GM12878 (cell line): ENCODE data around the gene PRR5L. TPM values are rescaled to one million over a fixed set of nuclear protein-coding genes. Genes with fewer than 3 reads are reported as not detected.

Experiments used
- ATAC-seq: fragments of 200-7000 bp; cut with Tn5 transposase; 3 replicates; pipeline ENCODE4 v1.9.1; 2020; ENCODE audit warnings: mild to moderate bottlenecking, moderate library complexity
- BruUV-seq: library from RNA; stranded (reverse); fragments of 400-500 nt; replicated peaks from 2 replicates; lab custom pipeline; 2021; lab: Mats Ljungman, UMichigan
- CTCF ChIA-PET: fragments of 300-600 bp; sonication (Branson Sonifier 250); formaldehyde crosslinking; extraction: SDS; loops from one replicate; lab custom pipeline; 2021; ENCODE audit warnings: inconsistent platforms; lab: Yijun Ruan, JAX
- POLR2A ChIA-PET: fragments of 350-600 bp; formaldehyde crosslinking; extraction: SDS; loops from one replicate; lab custom pipeline; 2021; ENCODE audit warnings: inconsistent platforms; lab: Charles Lee
- RAD21 ChIA-PET: fragments of 300-600 bp; sonication (Branson Sonifier 250); formaldehyde crosslinking; loops from one replicate; lab custom pipeline; 2023; ENCODE audit warnings: antibody characterized with exemption; ENCODE audit not compliant: unreplicated experiment; lab: Charles Lee
- SMC1A ChIA-PET: fragments of 300-600 bp; sonication (Branson Sonifier 250); formaldehyde crosslinking; loops from one replicate; lab custom pipeline; 2023; ENCODE audit not compliant: unreplicated experiment, uncharacterized antibody; lab: Charles Lee
- DNase-seq: peaks from one replicate; pipeline ENCODE4 v3.0.0-alpha.2; 2011; ENCODE audit warnings: low read depth, low spot score
- FAIRE-seq: peaks from 3 replicates; lab custom pipeline; 2011; peaks lifted over from hg19 to GRCh38; lab: Jason Lieb, UNC
- H2AFZ ChIP-seq: 2 replicates; pipeline ENCODE4 v1.6.0; 2011; ENCODE audit warnings: low read depth, low read length, control low read depth; ENCODE audit not compliant: control insufficient read depth
- H3K27ac ChIP-seq: 2 replicates; pipeline ENCODE4 v1.5.1; 2011; ENCODE audit warnings: control low read depth; ENCODE audit not compliant: control insufficient read depth, insufficient read depth
- H3K27me3 ChIP-seq, 2 experiments: replicated peaks in 1 of 2; 2 replicates each; pipeline versions ENCODE4 v1.6.0 to v1.6.1; 2011; ENCODE audit warnings: low read length in 1 of 2; ENCODE audit not compliant: control insufficient read depth in 2 of 2, insufficient read depth in 2 of 2
- H3K36me3 ChIP-seq, 2 experiments: 2 replicates each; pipeline ENCODE4 v1.5.1; 2011; ENCODE audit warnings: low read length in 1 of 2; ENCODE audit not compliant: control insufficient read depth in 2 of 2, insufficient read depth in 2 of 2
- H3K4me1 ChIP-seq: 2 replicates; pipeline ENCODE4 v1.6.1; 2011; ENCODE audit warnings: mild to moderate bottlenecking, low read length, moderate library complexity, mixed read lengths; ENCODE audit not compliant: control insufficient read depth, insufficient read depth
- H3K4me2 ChIP-seq: 2 replicates; pipeline ENCODE4 v1.6.0; 2011; ENCODE audit warnings: control low read depth; ENCODE audit not compliant: control insufficient read depth, insufficient read depth
- H3K4me3 ChIP-seq: fragments of 200-600 bp; sonication (generic); 2 replicates; pipeline ENCODE4 v1.5.1; 2016
- H3K79me2 ChIP-seq: 2 replicates; pipeline ENCODE4 v1.6.0; 2011; ENCODE audit warnings: low read length; ENCODE audit not compliant: control insufficient read depth, insufficient read depth
- H3K9ac ChIP-seq: 2 replicates; pipeline ENCODE4 v1.8.0; 2011; ENCODE audit warnings: low read length, control low read depth, mixed read lengths; ENCODE audit not compliant: control insufficient read depth, insufficient read depth
- H3K9me3 ChIP-seq: replicated peaks from 3 replicates; pipeline ENCODE4 v1.5.1; 2011; ENCODE audit warnings: mild to moderate bottlenecking, low read length; ENCODE audit not compliant: control insufficient read depth, insufficient read depth
- H4K20me1 ChIP-seq: 2 replicates; pipeline ENCODE4 v1.6.0; 2011; ENCODE audit not compliant: control insufficient read depth, insufficient read depth
- BACH1 ChIP-seq: fragments of 450-650 bp; IDR thresholded peaks from 2 replicates; pipeline ENCODE4 v1.6.1; 2017; ENCODE audit warnings: mild to moderate bottlenecking, borderline replicate concordance
- CEBPB ChIP-seq, 2 experiments: fragments of 150-350 bp in 1 of 2; IDR thresholded peaks; 2 replicates each; pipeline ENCODE4 v1.6.1; 2012 to 2014; ENCODE audit warnings: low read depth in 2 of 2, low read length in 2 of 2, borderline replicate concordance in 1 of 2, inconsistent platforms in 1 of 2
- CTCF ChIP-seq, 3 experiments: IDR thresholded peaks in 2 of 3; conservative IDR thresholded peaks in 1 of 3; 2 replicates each; pipeline ENCODE4 v1.5.1; 2011; ENCODE audit warnings: low read depth in 3 of 3, low read length in 3 of 3, mild to moderate bottlenecking in 3 of 3, control low read depth in 2 of 3, moderate library complexity in 2 of 3, inconsistent platforms in 1 of 3, mixed read lengths in 1 of 3; ENCODE audit not compliant: control insufficient read depth in 2 of 3, insufficient read depth in 1 of 3; ENCODE audit errors: extremely low read depth in 1 of 3
- CUX1 ChIP-seq: IDR thresholded peaks from 2 replicates; pipeline ENCODE4 v1.6.1; 2012; ENCODE audit warnings: improper control_type of control experiment, low read depth, low read length; ENCODE audit not compliant: insufficient replicate concordance
- SMAD1 ChIP-seq: fragments of 450-650 bp; IDR thresholded peaks from 2 replicates; pipeline ENCODE4 v1.6.1; 2018; ENCODE audit warnings: mild to moderate bottlenecking, low read depth; ENCODE audit not compliant: partially characterized antibody
- SMARCA5 ChIP-seq: fragments of 450-650 bp; IDR thresholded peaks from 2 replicates; pipeline ENCODE4 v1.6.1; 2017; ENCODE audit warnings: mild to moderate bottlenecking
- SUPT20H ChIP-seq: IDR thresholded peaks from 2 replicates; pipeline ENCODE4 v1.6.1; 2011; ENCODE audit warnings: low read depth, mild to moderate bottlenecking, low read length, moderate library complexity, borderline replicate concordance; ENCODE audit not compliant: control insufficient read depth
- YY1 ChIP-seq: IDR thresholded peaks from 2 replicates; pipeline ENCODE4 v1.6.1; 2011; ENCODE audit warnings: low read depth, mild to moderate bottlenecking, low read length
- WGBS: methylation state at CpG from one replicate; pipeline ENCODE4 v1.1.6; 2016; ENCODE audit warnings: low lambda C conversion rate; ENCODE audit not compliant: insufficient replicate concordance, insufficient coverage; ENCODE audit errors: missing lambda C conversion rate; 5-methylcytosine and 5-hydroxymethylcytosine counted together
- in situ Hi-C: fragments of 300-500 bp; cut with MboI; formaldehyde crosslinking; loops from 9 replicates; pipeline ENCODE4 v1.14.3; 2018; ENCODE audit warnings: mixed read lengths
- intact Hi-C: fragments of 100-400 bp; cut with micrococcal nuclease; formaldehyde crosslinking; loops from one replicate; pipeline ENCODE4 v1.14.2; 2022; ENCODE audit not compliant: unreplicated experiment
- polyA plus RNA-seq, 11 experiments: library from polyadenylated mRNA; depleted of rRNA in 4 of 11; unstranded in 6 of 11; stranded (reverse) in 5 of 11; fragments of >200 nt; fragmentation: Nextera tagmentation in 4 of 11; fragmentation: Illumina TruSeq in 1 of 11; extraction: Ambion mirVana in 4 of 11; extraction: Trizol in 1 of 11; gene quantifications; 1 replicate in 1 of 11; 2 replicates in 10 of 11; pipeline versions ENCODE4 v1.2.1 to v1.2.3, GENCODE V29; 2011 to 2016; ENCODE audit warnings: inconsistent platforms in 2 of 11, missing spikeins in 2 of 11, low read depth in 1 of 11
- total RNA-seq, 4 experiments: library from RNA; depleted of rRNA in 3 of 4; stranded (reverse); fragments of >200 nt in 3 of 4; fragmentation: Illumina TruSeq in 1 of 4; extraction: Trizol in 1 of 4; gene quantifications; 2 replicates each; pipeline versions ENCODE4 v1.2.1 to v1.2.3, GENCODE V29; 2013 to 2021

Gene PRR5L
- total and polyA plus RNA-seq, 10 of the 15 experiments (the other 5 are each of a cell fraction or from before 2014, with no cell fraction given), result 0.11 to 4.2 (median 0.67) TPM; not detected in 1

DNA sequence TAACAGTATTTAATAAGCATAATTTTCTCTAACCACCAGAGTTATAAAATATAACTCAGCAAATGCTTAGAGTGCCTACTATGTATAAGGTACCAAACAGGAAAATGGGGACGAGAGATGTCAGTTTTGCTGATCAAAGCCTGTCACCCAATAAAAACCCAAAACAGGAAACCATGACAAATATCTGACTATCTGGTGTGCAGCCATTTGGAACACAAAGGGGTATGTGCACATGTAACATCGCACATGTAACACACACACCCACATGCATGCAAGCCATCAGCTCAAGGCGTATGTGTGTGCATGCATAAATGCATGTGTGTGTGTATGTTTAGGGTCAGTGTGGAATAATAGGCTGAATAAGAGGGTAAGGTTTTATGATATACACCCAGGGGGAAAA lies 64.2 kb downstream of the PRR5L start (continued):
- TF ChIP-seq CEBPB (IDR thresholded peaks at IDR 0.05; ENCODE audit: borderline replicate concordance in 1 of 2, low read depth in 2 of 2, low read length in 2 of 2), result no peak

- no peaks in the 10 kb centered on the region; a peak in 1 of 4 replicates for H3K27me3 ChIP-seq
- POLR2A ChIA-PET, result no interaction called here
- no peak for TF ChIP-seq CUX1
- TF ChIP-seq SMAD1, result no peak
- no peak for TF ChIP-seq SMARCA5
- TF ChIP-seq CTCF (IDR thresholded peaks at IDR 0.05 in 2 of 3, conservative IDR thresholded peaks at IDR 0.05 in 1 of 3; ENCODE audit: control insufficient read depth in 2 of 3, extremely low read depth in 1 of 3, insufficient read depth in 1 of 3, low read depth in 3 of 3, low read length in 3 of 3), result no peak
- no peak for TF ChIP-seq BACH1
- TF ChIP-seq SUPT20H, result no peak
- TF ChIP-seq YY1, result no peak
- TF ChIP-seq, all 136 proteins: peak for 0
- no peak overlapping the region for H3K27ac ChIP-seq
- CTCF ChIA-PET, result interaction anchor here (0.8 to 1.1 kb wide), 2 partner anchors 68 to 132 kb away, joined by 3 to 4 read pairs; no protein-coding TSS in a partner anchor
- SMC1A ChIA-PET, result interaction anchor here (1.1 kb wide), 1 partner anchor 50 kb away, joined by 3 read pairs; no protein-coding TSS in a partner anchor
- H4K20me1 ChIP-seq, result no peaks in the 10 kb centered on the region
- intact Hi-C loops, result no loop called here
- WGBS, result 50% methylated on average over 4 of the region's 4 CpGs
- H3K79me2 ChIP-seq, result no peaks in the 10 kb centered on the region
- FAIRE-seq, result no peak
- H3K9ac ChIP-seq, result no peak overlapping the region
- RAD21 ChIA-PET, result interaction anchor here (0.9 to 1.5 kb wide), 2 partner anchors 12 to 20 kb away, joined by 3 read pairs; no protein-coding TSS in a partner anchor
- H3K9me3 ChIP-seq, result no peaks in the 10 kb centered on the region
- in situ Hi-C loops, result no loop called here
- H3K4me2 ChIP-seq, result peak overlapping the region; percentile 46
- peak; percentile 40 for ATAC-seq
- no peak overlapping the region for H3K4me3 ChIP-seq
- no peak overlapping the region; the same call in 1 of the 2 replicates for H2AFZ ChIP-seq
- BruUV-seq, result no TSS peak
- DNase-seq, result no peak
- peaks cover 36% of the 10 kb centered on the region for H3K4me1 ChIP-seq
- no peaks in the 10 kb centered on the region for H3K36me3 ChIP-seq
Observed at GRCh38 chr11:36360826-36361415, 64.8 kb downstream of the PRR5L start.
